ENCODE results near the gene TNK2. TPM values are rescaled to one million over a fixed set of nuclear protein-coding genes. Genes with fewer than 3 reads are reported as not detected.

The TNK2 gene

GRCh38 chr3:195815169-195815771, 93.1 kb downstream of the TNK2 start:
- Histone ChIP-seq H3K4me2 (ENCODE audit: low read length) (no peak overlapping the region), H3K4me3 (ENCODE audit: low read length) (no peak overlapping the region), H3K4me1 (ENCODE audit: control insufficient read depth, insufficient read depth, low read length) (no peaks in the 10 kb centered on the region), H3K9ac (ENCODE audit: low read depth, low read length) (no peak overlapping the region), H3K27me3 (ENCODE audit: control insufficient read depth, insufficient read depth, low read length) (peaks cover 28% of the 10 kb centered on the region), H3K9me3 (replicated peaks; ENCODE audit: low read length) (no peaks in the 10 kb centered on the region), H3K36me3 (ENCODE audit: insufficient read depth, low read length) (no peaks in the 10 kb centered on the region)

- H3K36me3 ChIP-seq (ENCODE audit: insufficient read depth, low read length), result no peaks in the 10 kb centered on the region
- H3K27me3 ChIP-seq (ENCODE audit: control insufficient read depth, insufficient read depth, low read length), result peaks cover 29% of the 10 kb centered on the region
- H3K4me1 ChIP-seq (ENCODE audit: control insufficient read depth, insufficient read depth, low read length), result peaks cover 5% of the 10 kb centered on the region
- no peak overlapping the region for H3K9ac ChIP-seq (ENCODE audit: low read depth, low read length)
- no peak overlapping the region for H3K4me2 ChIP-seq (ENCODE audit: low read length)
- no peak overlapping the region for H3K4me3 ChIP-seq (ENCODE audit: low read length)
- H3K9me3 ChIP-seq (replicated peaks; ENCODE audit: low read length), result no peaks in the 10 kb centered on the region
Measured at GRCh38 chr3:195813916-195814640, 94.3 kb downstream of the TNK2 start.

Small RNA genes within 50 kb of the gene (small RNA-seq; reads per million reads assigned to genes)
- gene MIR6829, result not detected
- not detected for gene RNU2-11P
